GM21619 (cell line): ENCODE data around the gene CLIC4.
"Not testable (repeated sequence)": the region's sequence is repeated elsewhere in the genome, so short reads cannot be mapped to it uniquely, and the experiment has no call there.

Experiments used
- ATAC-seq: cut with Tn5 transposase; IDR thresholded peaks from one replicate; pipeline ENCODE4 v1.9.1; 2021; ENCODE audit not compliant: unreplicated experiment

Gene CLIC4

GRCh38 chr1:24717887-24718650, 27.2 kb upstream of the CLIC4 start:
- ATAC-seq, result no peak

DNA sequence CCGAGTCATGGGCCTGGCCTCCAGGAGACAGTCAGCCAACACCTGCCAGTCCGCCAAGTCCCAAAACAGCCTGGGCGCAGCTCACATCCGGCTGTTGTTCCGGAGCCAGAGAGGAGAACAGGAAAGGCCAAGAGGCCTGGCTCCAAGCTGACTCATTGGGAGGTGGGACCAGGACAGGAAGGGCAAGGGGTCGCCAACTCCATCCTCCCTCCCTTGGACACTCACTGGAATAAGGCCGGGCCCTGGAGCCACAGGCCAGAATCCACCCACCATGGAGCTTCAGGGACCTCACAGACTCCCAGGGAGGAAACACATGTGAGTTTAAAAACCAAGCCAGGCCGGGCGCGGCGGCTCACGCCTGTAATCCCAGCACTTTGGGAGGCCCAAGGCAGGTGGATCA, 25.1 kb upstream of the CLIC4 start:
- ATAC-seq, result no peak

GRCh38 chr1:24721533-24721932, 23.7 kb upstream of the CLIC4 start:
- ATAC-seq, result no peak

- ATAC-seq, result not testable (repeated sequence)
Measured at GRCh38 chr1:24722073-24723035, 22.9 kb upstream of the CLIC4 start.

DNA sequence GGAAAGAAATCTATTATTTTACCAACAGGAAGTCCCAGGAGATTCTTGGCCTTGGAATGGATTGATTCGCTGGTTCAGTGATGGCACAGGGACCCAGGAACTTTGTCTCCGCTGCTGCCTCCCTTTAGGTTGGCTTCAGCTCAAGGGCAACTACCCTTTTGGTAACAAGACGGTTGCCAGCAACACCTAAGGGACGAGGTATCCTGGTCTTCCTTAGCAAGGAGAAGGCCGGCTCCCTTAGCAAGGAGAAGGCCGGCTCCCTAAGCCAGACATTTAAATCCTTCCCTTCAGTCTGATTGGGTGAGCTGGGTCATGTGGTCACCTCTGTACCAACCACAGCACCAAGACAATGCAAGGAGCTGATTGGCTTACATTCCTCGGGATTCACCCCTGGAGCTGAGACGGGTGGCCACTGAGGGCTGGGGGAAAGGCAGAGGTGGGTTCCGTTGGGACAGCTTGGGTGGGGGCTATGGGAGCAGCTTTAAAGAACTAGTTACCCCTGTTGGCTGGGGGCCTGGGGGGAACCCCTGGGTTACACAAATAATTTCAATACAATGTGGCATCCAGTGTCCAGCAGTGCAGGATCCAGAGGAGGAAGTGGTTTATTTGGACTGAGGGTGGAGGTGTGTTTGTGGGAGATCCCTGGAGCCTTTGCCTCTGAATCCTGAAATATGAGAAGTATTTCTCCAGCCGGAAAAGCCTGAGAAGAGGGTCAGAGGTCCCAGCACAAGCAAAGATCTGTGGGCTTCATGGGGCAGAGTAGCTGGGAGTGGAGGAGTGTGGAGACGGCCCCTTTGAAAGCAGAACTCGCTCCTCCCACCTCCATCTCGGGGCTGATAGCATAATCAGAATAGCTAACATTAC, 20.7 kb upstream of the CLIC4 start:
- no peak for ATAC-seq

DNA sequence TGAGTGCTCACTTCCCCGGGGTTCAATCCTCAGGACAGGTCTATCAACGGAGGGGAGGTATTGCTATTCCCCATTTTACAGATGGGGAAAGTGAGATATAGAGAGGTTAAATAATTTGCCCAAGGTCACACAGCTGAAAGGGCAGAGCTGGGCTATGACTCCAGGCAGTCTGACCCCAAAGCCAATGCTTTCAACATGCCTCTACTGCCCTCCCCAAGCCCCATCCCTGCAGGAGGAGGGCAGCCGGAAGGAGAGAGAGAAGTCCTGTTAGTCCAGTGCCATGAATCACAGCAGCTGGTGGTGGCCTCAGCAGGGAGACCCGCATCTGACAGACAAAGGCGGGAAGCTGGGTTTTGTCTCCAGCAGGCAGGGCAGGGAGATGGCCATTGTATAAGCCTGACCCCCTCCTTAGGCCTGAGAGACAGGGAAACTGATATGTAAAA, 20.0 kb upstream of the CLIC4 start:
- no peak for ATAC-seq

- ATAC-seq, result no peak
Measured at GRCh38 chr1:24726741-24727140, 18.5 kb upstream of the CLIC4 start.

DNA sequence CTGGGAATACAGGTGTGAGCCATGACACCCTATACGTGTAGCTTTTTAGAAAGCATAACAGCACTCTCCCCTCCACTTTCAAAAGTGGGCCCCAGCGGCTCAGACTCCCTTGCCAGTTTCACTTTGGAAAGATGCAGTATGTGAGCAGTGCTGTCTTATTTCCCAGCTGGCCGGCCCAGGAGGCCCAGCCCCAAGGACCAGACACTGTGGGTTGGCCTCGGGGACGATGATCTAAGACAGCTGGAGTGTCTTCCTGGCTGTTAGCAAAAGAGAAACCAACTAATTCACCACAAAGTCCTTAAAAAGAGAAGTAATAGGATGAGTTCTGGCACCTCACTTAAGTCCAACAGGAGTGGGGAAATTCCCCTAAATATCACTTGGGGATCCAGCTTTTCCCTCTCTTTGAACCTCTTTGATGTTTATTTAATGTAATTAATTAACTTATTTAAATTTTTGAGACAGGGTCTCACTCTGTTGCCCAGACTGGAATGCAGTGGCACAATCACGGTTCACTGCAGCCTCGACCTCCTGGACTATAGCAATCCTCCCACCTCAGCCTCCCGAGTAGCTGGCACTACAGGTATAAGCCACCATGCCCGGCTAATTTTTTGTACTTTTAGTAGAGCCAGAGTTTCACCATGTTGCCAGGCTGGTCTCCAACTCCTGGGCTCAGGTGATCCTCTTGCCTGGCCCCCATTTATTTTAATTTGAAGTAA, 17.6 kb upstream of the CLIC4 start:
- peak; percentile 79 for ATAC-seq

DNA sequence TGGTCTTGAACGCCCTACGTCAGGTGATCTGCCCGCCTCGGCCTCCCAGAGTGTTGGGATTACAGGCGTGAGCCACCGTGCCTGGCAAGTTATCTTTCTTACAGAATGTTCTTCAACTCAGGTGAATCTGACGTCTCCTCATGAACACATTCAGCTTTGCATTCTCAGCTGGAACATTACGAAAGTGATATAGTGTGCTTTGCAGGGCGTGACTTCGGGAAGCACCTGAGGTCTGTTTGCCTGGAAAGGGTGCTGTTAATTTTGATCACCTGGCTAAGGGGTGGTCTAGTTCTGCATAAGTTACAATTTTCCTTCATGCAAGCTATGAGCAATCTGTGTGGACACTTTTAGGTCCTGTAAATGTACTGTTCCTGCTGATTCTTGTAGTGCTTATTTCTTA, 16.3 kb upstream of the CLIC4 start:
- ATAC-seq, result no peak

GRCh38 chr1:24732186-24732885, 12.9 kb upstream of the CLIC4 start:
- no peak for ATAC-seq

GRCh38 chr1:24733342-24733741, 11.9 kb upstream of the CLIC4 start:
- ATAC-seq, result not testable (repeated sequence)

DNA sequence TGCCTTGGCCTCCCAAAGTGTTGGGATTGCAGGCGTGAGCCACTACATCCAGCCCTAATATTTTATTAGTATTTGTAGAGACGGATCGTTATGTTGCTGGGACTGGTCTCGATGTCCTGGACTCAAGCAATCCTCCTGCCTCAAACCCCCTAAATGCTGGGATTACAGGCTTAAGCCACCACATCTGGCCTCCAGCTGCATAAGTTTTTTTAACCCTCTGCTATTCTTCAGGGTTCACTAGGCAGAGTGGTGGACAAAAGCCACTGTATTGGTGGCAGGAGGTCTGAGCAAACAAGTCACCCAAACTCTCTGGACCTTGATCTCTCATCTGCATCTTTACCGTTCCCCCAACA, 10.1 kb upstream of the CLIC4 start:
- no peak for ATAC-seq

- no peak for ATAC-seq
Measured at GRCh38 chr1:24735509-24736375, 9.5 kb upstream of the CLIC4 start.

- no peak for ATAC-seq
Measured at GRCh38 chr1:24737368-24738117, 7.7 kb upstream of the CLIC4 start.

DNA sequence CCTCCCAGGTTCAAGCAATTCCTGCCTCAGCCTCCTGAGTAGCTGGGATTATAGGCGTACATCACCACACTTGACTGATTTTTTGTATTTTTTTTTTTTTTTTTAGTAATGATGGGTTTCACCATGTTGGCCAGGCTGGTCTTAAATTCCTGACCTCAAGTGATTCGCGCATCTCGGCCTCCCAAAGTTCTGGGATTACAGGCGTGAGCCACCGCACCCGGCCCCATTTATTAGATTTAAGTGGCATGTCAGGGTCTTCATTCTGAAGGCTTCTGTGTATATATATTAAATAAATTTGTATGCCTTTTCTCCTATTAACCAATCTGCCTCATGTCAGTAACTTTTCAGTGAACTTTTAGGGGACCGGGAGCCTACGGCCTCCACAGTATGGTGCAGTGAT, 6.0 kb upstream of the CLIC4 start:
- no peak for ATAC-seq

DNA sequence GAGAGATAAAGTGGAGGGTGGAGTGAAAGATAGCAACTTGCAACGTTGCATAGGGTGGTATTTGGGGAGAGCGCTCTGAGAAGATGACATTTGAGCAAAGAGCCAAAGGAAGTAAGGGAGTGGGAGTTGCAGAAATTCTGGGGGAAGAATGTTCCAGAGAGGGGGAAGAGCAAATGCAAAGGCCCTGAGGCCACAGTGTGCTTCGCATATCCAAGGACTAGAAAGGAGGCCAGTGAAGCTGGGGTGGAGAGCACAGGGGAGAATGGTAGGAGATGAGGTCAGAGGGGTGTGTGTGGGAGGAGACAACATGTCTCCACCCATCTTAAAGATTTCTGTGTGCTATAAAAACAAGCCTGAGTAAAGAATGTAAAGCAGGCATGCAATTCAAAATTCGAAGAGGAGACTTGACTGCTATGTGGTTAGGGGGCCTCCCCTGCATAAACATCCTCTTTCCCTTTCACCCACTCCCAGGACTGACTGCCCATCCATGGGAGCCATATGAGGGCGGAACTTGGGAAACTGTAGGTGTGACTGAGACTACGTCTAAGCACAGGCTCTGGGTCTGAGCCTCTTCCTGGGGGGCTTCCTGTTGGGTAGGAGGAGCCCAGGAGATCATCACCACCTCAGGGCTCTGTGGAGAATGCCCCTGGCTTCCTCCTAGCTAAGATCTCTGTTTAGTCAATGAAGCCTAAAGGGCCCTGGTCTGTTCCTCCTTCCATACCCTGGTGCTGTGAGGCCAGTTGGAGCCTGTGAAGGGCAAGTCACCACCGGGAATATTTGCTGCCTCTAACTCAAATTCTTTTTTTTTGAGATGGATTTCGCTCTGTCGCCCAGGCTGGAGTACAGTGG, 2.9 kb upstream of the CLIC4 start:
- no peak for ATAC-seq
